Measurements from ENCODE around the gene TRPM1.

DNA sequence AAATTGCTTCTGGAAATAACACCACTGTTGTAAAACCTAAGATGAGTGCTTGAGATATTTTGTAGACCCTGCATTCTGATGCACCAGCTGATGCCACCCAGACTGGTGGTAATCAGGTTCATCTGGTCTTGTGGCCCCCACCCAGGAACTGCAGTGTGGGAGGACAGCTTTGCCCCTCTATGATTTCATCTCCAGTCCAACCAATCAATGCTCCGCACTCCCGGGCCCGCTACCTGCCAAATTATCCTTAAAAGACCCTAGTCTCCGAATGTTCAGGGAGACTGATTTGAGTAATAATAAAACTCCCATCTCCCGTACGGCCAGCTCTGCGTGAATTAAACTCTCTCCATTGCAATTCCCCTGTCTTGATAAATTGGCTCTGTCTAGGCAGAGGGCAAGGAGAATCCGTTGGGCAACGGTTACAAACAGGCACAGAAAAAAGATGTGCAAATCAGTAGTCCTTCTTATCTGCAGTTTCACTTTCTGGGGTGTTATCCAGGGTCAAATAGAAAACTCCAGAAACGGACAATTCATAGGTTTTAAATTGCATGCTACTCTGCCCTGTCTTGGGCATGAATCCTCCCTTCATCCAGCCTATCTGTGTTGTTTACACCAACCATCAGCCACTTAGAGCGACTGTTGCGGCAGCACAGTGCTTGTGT, 29.2 kb upstream of the TRPM1 start:
- TF ChIP-seq EP300 (IDR thresholded peaks at IDR 0.05) (no peak), CTCF (IDR thresholded peaks at IDR 0.05) (no peak)

Measured in gastroesophageal sphincter (tissue), 3 donors.